GM19351 (cell line): ENCODE results near the gene SH3GLB2.
"Not testable (repeated sequence)": the region's sequence is repeated elsewhere in the genome, so short reads cannot be mapped to it uniquely, and the experiment has no call there.

ENCODE experiments used
- ATAC-seq: cut with Tn5 transposase; IDR thresholded peaks from one replicate; pipeline ENCODE4 v1.9.1; 2021; ENCODE audit warnings: mild to moderate bottlenecking, moderate library complexity; ENCODE audit not compliant: unreplicated experiment

SH3GLB2 gene

DNA sequence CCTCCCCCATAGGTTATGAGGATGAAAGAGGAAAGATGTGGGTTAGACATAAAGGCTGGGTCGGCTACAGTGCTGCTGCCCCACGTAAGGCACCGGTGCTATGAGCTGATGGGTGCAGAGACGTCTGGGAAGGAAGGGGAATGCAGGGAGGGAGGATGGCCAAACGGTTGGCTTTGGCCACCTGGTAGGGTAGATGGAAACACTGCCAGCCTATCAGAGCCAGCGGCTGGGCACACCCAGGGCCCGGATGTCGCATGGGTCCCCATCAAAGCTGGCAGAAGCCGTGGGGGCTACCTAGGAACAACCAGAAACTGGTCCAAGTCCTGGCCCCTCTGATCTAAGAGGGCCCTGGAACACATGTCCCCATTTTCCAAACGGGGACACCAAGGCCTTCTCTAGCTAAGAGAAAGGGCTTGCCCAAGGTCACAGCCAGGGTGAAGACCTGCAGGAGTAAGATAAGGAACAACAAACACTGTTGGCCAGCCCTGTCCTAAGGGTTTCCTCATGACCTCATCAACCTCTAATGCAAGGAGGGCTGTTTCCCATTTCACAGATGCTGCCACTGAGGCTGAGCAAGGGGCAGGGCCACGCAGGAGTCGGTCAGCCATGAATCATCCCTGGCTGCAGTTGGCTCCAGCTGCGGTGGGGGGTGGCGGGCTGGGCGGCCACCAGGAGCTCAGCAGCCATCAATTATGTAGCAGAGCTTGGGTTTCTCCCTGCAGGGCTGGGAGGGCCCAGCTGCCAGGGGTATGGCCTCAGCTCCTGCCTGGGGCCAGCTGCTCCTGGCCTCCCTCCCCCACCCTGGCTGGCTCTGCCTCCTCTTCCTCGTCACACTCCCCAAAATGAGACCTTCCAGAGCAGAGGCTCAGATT lies 4.9 kb downstream of the SH3GLB2 start:
- ATAC-seq = no peak

GRCh38 chr9:129022037-129022436 lies 6.1 kb downstream of the SH3GLB2 start:
- ATAC-seq = no peak

DNA sequence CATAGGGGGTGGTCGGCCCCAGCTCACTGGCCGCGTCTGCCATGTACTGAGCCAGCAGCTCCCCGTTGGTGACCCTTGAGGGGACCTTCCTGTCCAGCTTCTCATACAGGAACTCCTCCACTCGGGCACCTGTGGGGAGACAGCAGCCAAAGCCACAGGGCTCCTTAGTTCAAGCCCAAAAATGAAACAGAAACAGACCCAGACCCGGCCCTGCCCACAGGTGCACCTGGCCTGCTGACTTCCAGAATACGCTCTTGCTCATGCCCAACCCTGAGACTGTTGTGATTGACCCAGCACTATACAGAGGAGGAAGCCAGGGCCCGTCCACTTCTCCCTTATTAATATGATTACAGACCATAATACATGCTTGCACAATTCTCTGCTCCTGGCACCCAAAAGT lies 7.0 kb downstream of the SH3GLB2 start:
- peak; percentile 77 for ATAC-seq

- ATAC-seq = no peak
Observed at GRCh38 chr9:129014608-129015007, 13.5 kb downstream of the SH3GLB2 start.

DNA sequence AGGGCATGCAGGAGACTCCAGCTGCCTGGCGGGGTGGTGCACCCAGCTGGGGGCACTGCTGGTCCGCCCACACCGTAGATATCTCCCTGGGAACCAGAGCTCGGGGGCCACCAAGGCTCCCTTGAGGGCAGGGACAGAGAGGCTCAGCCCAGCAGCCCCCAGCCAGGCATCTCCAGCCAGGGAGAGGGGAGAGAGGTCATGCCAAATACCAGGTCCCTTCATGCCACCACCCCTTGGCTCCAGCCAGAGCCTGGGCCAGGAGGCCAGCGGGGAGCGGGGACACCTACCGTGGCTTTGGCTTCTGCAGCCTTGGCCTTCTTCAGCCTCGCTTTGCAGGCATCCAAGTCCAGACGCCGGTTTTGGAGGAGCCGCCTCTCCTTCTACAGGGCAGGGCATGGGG lies 14.0 kb downstream of the SH3GLB2 start:
- no peak for ATAC-seq

DNA sequence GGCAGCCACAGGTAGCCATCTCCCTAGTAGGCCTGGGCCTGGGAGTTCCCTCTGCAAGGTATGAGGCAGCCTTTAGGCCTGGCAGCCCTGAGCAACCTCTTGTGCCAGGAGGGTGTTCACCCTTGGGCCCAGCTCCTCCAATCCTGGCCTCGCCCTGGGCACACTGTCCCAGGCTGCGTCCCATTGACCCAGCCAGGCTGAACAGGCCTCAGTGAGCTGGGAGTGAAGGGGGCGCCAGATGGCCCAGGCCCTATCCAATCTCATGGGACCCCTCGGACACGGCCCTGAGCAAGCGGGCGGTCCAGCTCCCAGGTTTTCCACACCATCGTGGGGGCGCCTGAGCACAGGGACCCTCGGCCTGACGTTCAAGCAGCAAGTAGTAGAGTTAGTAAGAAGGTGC lies 14.5 kb downstream of the SH3GLB2 start:
- ATAC-seq = no peak

DNA sequence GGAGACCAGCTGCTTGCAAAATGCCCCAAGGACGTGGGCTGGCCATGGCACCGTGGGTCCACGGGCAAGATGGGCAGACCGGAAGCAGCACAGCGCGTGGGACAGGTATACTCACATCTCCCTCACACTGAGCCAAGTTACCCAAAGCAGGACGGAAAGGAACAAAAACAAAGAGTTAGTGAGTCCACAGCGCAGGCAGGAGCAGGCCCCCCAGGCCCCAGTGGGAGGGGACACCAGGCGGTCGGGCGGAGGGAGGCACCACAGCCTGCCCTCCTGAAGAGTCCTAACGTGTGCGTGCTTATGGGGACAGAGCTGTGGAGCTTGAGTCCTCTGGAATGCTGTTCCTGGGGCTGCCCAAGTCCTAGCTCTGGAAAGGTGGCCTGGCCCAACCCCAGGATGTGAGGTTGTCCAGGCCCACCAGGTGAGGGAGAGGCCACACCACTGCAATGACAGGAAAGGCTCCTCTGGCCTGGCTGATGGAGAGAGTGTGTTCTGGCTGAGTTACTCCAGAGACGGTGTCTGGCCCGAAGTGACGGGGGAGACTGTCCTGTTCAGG lies 15.2 kb downstream of the SH3GLB2 start:
- ATAC-seq = no peak

GRCh38 chr9:129012343-129012742 lies 15.8 kb downstream of the SH3GLB2 start:
- ATAC-seq = no peak

GRCh38 chr9:129011761-129012181 lies 16.4 kb downstream of the SH3GLB2 start:
- ATAC-seq = no peak

- ATAC-seq = no peak
Observed at GRCh38 chr9:129011170-129011569, 17.0 kb downstream of the SH3GLB2 start.

- ATAC-seq = no peak
Observed at GRCh38 chr9:129010267-129010975, 17.7 kb downstream of the SH3GLB2 start.

DNA sequence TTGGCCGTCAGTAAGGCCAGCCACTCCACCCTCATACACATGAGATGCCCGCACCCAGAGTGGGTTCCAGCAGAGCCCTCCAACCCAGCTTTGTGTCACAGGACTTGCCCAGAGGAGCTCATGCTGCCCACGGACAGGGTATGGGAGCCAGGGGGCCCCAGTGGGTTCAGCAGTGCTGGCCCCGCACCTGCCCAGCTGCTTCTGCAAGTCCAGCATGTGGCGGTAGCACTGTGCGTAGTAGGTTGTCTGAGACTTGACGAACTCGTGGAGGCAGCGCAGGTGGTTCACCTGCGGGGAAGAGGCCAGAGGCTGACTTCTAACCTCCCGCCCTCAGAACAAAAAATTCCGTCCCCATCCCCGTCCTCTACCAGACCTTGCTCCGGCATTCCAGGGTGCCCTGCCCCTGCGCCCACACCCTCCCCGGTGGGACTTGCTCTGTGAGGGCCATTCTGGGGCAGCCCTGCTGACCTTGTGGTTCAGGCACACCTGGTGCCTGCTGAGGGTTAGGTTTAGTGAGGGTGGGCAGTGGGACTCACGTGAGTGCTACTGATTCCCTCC lies 18.5 kb downstream of the SH3GLB2 start:
- no peak for ATAC-seq

GRCh38 chr9:129008986-129009583 lies 19.0 kb downstream of the SH3GLB2 start:
- ATAC-seq = no peak

- no peak for ATAC-seq
Observed at GRCh38 chr9:129008469-129008965, 19.6 kb downstream of the SH3GLB2 start.

GRCh38 chr9:129007766-129008468 lies 20.2 kb downstream of the SH3GLB2 start:
- ATAC-seq = no peak

DNA sequence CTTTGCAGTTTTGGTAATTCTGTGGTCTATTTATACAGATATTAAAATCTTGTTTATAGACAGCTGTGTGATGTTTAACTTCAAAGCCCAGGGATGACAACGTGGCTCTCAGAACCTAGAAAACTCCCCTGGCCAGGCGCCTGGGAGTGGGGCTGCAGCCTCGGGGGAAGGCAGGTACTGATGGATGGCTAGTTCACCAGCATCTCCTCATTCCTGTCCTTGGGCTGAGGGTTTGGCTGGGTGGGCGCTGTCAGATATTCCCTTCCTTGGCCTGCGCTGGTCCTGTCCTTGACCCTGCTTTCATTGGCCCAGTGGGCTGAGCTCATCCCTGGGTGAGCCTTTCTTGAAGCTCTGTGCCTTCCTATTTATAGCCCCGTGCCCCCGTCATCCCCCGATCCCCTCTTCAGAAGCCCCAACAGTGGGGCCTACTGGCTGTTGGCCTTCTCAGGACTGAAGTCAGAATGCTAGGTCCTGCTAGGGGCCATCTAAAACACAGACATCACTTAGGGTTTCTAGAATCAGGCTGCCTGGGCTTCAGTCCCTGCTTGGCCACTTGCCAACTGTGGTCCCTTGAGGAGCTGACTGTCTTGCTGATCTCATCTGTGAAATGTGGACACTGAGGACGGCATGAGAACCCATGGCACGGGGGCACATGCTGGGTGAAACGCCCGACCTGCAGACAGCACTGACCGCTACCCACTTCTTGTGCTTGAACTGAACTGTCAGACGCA lies 20.9 kb downstream of the SH3GLB2 start:
- no peak for ATAC-seq

DNA sequence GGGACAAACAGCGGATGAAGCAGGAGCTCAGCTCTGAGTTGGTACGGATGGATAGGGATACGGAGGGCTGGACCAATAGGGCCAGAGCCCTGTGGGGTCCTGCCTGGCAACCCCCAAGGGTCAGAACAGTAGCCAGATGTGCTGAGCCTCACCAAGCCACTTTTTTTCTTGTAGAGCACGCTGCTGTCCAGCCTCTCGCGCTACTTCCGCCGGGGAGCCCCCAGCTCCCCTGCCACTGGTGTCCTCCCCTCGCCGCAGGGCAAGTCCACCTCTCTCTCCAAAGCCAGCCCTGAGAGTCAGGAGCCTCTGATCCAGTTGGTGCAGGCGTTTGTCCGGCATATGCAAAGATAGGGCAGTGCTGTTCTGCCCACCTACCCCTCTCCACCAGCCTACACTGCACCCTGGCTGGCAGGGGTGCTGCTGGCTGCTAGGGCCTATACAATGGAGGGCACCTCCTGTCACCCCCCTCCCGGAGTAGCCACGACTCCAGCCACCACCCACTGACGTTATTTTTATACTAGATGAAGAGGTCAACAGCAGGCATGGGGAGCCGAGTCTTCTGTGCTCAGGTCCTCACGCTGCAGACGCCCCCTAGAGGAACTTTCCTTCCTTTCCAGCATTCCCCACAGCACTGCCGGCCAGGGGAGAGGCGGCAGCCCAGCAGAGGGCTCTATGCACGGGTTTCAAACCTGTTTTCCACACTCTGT lies 21.6 kb downstream of the SH3GLB2 start:
- ATAC-seq = no peak

- no peak for ATAC-seq
Observed at GRCh38 chr9:129005336-129005997, 22.7 kb downstream of the SH3GLB2 start.

DNA sequence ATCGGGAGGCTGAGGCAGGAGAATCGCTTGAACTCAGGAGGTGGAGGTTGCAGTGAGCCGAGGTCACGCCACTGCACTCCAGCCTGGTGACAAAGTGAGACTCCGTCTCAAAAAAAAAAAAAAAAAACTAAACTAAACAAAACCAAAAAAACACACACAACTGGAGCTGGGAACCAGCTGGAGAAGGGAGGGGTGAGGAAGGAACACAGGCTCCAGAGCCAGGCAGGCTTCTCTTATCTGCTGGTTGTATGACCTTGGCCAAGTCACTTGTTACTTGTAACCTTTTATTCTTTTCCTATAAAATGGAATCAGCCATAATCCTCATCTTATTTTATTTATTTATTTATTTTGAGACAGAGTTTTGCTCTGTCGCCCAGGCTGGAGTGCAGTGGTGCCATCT lies 24.0 kb downstream of the SH3GLB2 start:
- not testable (repeated sequence) for ATAC-seq
